Left kidney (tissue), 2 donors: ENCODE results near the gene CPLX4. TPM values are rescaled to one million over a fixed set of nuclear protein-coding genes. Genes with fewer than 3 reads are reported as not detected.
"Not testable (repeated sequence)": the region's sequence is repeated elsewhere in the genome, so short reads cannot be mapped to it uniquely, and the experiment has no call there.

Source experiments
- DNase-seq: peaks from one replicate; pipeline ENCODE4 v3.0.0-alpha.2; 2013
- polyA plus RNA-seq: library from polyadenylated mRNA; unstranded; fragments of 120-200 nt; gene quantifications from one replicate; pipeline ENCODE4 v1.2.1, GENCODE V29; 2013; ENCODE audit not compliant: insufficient read length

Gene CPLX4
- polyA plus RNA-seq, 1 donor: 0.13 TPM

- DNase-seq: no peak
Measured at GRCh38 chr18:59270689-59271257, 47.7 kb downstream of the CPLX4 start.

- no peak for DNase-seq
Measured at GRCh38 chr18:59269563-59270119, 48.8 kb downstream of the CPLX4 start.

- DNase-seq: peak; percentile 61
Measured at GRCh38 chr18:59268721-59269562, 49.5 kb downstream of the CPLX4 start.

GRCh38 chr18:59268127-59268720, 50.2 kb downstream of the CPLX4 start:
- DNase-seq: no peak

- no peak for DNase-seq
Measured at GRCh38 chr18:59267503-59268126, 50.8 kb downstream of the CPLX4 start.

- DNase-seq: no peak
Measured at GRCh38 chr18:59266886-59267502, 51.5 kb downstream of the CPLX4 start.

GRCh38 chr18:59266459-59266858, 52.0 kb downstream of the CPLX4 start:
- no peak for DNase-seq

- DNase-seq: no peak
Measured at GRCh38 chr18:59265974-59266369, 52.5 kb downstream of the CPLX4 start.

- DNase-seq: no peak
Measured at GRCh38 chr18:59265246-59265973, 53.0 kb downstream of the CPLX4 start.

- no peak for DNase-seq
Measured at GRCh38 chr18:59264651-59265245, 53.7 kb downstream of the CPLX4 start.

- no peak for DNase-seq
Measured at GRCh38 chr18:59264121-59264571, 54.3 kb downstream of the CPLX4 start.

GRCh38 chr18:59263661-59264060, 54.8 kb downstream of the CPLX4 start:
- no peak for DNase-seq

GRCh38 chr18:59262243-59262642, 56.2 kb downstream of the CPLX4 start:
- not testable (repeated sequence) for DNase-seq

- not testable (repeated sequence) for DNase-seq
Measured at GRCh38 chr18:59261842-59262241, 56.6 kb downstream of the CPLX4 start.

GRCh38 chr18:59255491-59255890, 63.0 kb downstream of the CPLX4 start:
- not testable (repeated sequence) for DNase-seq

- DNase-seq: peak; percentile 62
Measured at GRCh38 chr18:59249199-59249774, 69.2 kb downstream of the CPLX4 start.

GRCh38 chr18:59246796-59247195, 71.7 kb downstream of the CPLX4 start:
- DNase-seq: no peak
